K562 (cell line): ENCODE data around the gene SRL. TPM values are rescaled to one million over a fixed set of nuclear protein-coding genes. Genes with fewer than 3 reads are reported as not detected.
A peak's percentile ranks its signal among the peaks of the same experiment; 100 is the strongest.

ENCODE experiments used
- CHCHD3 ChIP-seq: fragments of 250-450 bp; sonication (Bioruptor Pico); IDR thresholded peaks from 2 replicates; pipeline ENCODE4 v2.1.2; 2022; ENCODE audit warnings: mild to moderate bottlenecking
- CSDE1 ChIP-seq, 2 experiments: fragments of 450-650 bp; IDR thresholded peaks; 2 replicates each; pipeline ENCODE4 v1.6.1; 2016; ENCODE audit warnings: mild to moderate bottlenecking in 1 of 2
- E2F3 ChIP-seq: fragments of 250-450 bp; sonication (Bioruptor Pico); IDR thresholded peaks from 2 replicates; pipeline ENCODE4 v1.4.0; 2020; ENCODE audit warnings: mild to moderate bottlenecking
- FOXP1 ChIP-seq: sonication (generic); formaldehyde crosslinking; IDR thresholded peaks from 2 replicates; pipeline ENCODE4 v1.8.0; 2022; ENCODE audit warnings: mild to moderate bottlenecking, missing genetic modification reagents
- MAZ ChIP-seq, 2 experiments: fragments of 450-650 bp in 1 of 2; sonication (generic) in 1 of 2; formaldehyde crosslinking; IDR thresholded peaks in 1 of 2; conservative IDR thresholded peaks in 1 of 2; 2 replicates each; pipeline versions ENCODE4 v1.4.0 to v1.5.0; 2020; ENCODE audit warnings: mild to moderate bottlenecking in 1 of 2, missing genetic modification reagents in 1 of 2
- MCM3 ChIP-seq: fragments of 450-650 bp; IDR thresholded peaks from 2 replicates; pipeline ENCODE4 v1.6.1; 2016
- NFYB ChIP-seq: IDR thresholded peaks from 2 replicates; pipeline ENCODE4 v1.6.1; 2011; ENCODE audit warnings: mild to moderate bottlenecking, moderate library complexity; ENCODE audit not compliant: insufficient read length; ENCODE audit errors: extremely low read depth
- NR3C1 ChIP-seq: sonication (generic); formaldehyde crosslinking; IDR thresholded peaks from 2 replicates; pipeline ENCODE4 v1.8.1; 2022; ENCODE audit warnings: missing genetic modification reagents
- SAFB ChIP-seq: fragments of 200-400 bp; formaldehyde crosslinking; IDR thresholded peaks from 2 replicates; pipeline ENCODE4 v1.6.1; 2017; ENCODE audit warnings: low read depth, low read length, borderline replicate concordance
- SIRT6 ChIP-seq: IDR thresholded peaks from one replicate; pipeline ENCODE4 v1.6.1; 2012; ENCODE audit warnings: low read depth, mild to moderate bottlenecking, control low read depth, inconsistent platforms, low read length, moderate library complexity
- ZNF551 ChIP-seq: fragments of 250-450 bp; sonication (Bioruptor Pico); IDR thresholded peaks from 2 replicates; pipeline ENCODE4 v1.5.0; 2021; ENCODE audit warnings: mild to moderate bottlenecking, moderate library complexity
- polyA plus RNA-seq, 8 experiments: library from polyadenylated mRNA; depleted of rRNA in 4 of 8; stranded (reverse) in 5 of 8; unstranded in 3 of 8; fragments of >200 nt; fragmentation: Nextera tagmentation in 2 of 8; fragmentation: Illumina TruSeq in 1 of 8; extraction: Ambion mirVana in 2 of 8; extraction: Trizol in 1 of 8; gene quantifications; 2 replicates each; pipeline versions ENCODE4 v1.2.1 to v1.2.3, GENCODE V29; 2011 to 2014; ENCODE audit warnings: inconsistent platforms in 1 of 8, missing spikeins in 1 of 8
- total RNA-seq, 7 experiments: library from RNA; depleted of rRNA in 6 of 7; stranded (reverse); fragments of >200 nt in 6 of 7; fragmentation: Illumina TruSeq in 2 of 7; extraction: Trizol in 2 of 7; gene quantifications; 2 replicates each; pipeline versions ENCODE4 v1.2.1 to v1.2.3, GENCODE V29; 2011 to 2021; ENCODE audit warnings: low replicate concordance in 1 of 7
- TF ChIP-seq, protein P1 (sequence below), 2 experiments: fragments of 150-350 bp in 1 of 2; IDR thresholded peaks; 2 replicates each; pipeline ENCODE4 v1.6.1; 2012 to 2016; ENCODE audit warnings: low read depth in 2 of 2, low read length in 2 of 2, mild to moderate bottlenecking in 1 of 2, moderate library complexity in 1 of 2
- TF ChIP-seq, protein P2 (sequence below): sonication (generic); formaldehyde crosslinking; IDR thresholded peaks from 2 replicates; pipeline ENCODE4 v1.8.0; 2023; ENCODE audit warnings: missing genetic modification reagents, mild to moderate bottlenecking, borderline replicate concordance
- TF ChIP-seq, protein P3 (sequence below): fragments of 250-450 bp; sonication (Bioruptor Pico); IDR thresholded peaks from 2 replicates; pipeline ENCODE4 v1.8.0; 2022; ENCODE audit warnings: moderate library complexity, mild to moderate bottlenecking, inconsistent platforms
- TF ChIP-seq, protein P4 (sequence below): fragments of 450-650 bp; IDR thresholded peaks from 2 replicates; pipeline ENCODE4 v1.7.0; 2016; ENCODE audit warnings: borderline replicate concordance

Gene SRL
- total and polyA plus RNA-seq, 9 of the 15 experiments (the other 6 are each of a cell fraction or from before 2014, with no cell fraction given), result 0.01 TPM; not detected in 8

DNA sequence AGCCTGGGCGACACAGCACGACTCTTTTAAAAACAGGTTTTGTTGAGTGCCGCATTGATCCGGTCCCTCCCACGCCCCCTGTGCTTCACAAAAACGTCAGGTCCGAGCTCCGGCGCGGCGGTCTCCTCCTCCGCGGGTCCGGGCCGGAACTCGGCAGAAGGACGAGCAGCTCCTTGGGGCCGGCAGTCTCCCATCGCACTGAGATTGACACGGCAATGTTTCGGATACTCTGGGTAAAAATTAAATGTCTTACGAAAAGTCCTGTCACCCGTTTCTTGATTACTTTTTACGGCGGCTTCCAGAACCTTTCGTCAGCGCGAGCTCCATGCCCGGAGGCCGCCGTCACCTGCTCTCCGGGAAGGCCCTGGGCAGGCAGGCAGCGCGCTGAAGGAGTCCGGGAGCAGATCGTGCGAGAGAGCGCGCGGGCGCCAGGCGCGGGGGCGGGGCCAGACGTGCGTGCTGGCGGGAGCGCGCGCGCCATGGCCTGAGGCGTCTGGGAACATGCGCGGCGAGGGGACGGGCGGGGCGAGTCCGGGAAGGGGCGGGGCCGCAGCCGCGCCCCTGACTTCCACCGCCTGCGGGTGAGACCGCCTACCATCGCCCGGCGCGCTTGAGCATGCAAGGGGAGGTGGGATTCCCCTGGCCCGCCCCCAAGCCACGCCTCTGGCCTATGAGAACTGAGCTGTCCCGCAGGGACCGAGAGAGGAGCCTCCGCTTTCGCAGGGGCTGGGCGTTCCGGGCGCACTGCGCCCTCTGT lies 11.7 kb upstream of the SRL start (continued):
- TF ChIP-seq, protein P1, sequence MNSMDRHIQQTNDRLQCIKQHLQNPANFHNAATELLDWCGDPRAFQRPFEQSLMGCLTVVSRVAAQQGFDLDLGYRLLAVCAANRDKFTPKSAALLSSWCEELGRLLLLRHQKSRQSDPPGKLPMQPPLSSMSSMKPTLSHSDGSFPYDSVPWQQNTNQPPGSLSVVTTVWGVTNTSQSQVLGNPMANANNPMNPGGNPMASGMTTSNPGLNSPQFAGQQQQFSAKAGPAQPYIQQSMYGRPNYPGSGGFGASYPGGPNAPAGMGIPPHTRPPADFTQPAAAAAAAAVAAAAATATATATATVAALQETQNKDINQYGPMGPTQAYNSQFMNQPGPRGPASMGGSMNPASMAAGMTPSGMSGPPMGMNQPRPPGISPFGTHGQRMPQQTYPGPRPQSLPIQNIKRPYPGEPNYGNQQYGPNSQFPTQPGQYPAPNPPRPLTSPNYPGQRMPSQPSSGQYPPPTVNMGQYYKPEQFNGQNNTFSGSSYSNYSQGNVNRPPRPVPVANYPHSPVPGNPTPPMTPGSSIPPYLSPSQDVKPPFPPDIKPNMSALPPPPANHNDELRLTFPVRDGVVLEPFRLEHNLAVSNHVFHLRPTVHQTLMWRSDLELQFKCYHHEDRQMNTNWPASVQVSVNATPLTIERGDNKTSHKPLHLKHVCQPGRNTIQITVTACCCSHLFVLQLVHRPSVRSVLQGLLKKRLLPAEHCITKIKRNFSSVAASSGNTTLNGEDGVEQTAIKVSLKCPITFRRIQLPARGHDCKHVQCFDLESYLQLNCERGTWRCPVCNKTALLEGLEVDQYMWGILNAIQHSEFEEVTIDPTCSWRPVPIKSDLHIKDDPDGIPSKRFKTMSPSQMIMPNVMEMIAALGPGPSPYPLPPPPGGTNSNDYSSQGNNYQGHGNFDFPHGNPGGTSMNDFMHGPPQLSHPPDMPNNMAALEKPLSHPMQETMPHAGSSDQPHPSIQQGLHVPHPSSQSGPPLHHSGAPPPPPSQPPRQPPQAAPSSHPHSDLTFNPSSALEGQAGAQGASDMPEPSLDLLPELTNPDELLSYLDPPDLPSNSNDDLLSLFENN (IDR thresholded peaks at IDR 0.05; ENCODE audit: low read depth in 2 of 2, low read length in 2 of 2), result peak in 1 of 2 experiments; percentile 11; a peak in 1 of 4 replicates
- TF ChIP-seq NR3C1 (CRISPR knock-in tag) (no peak), MCM3 (no peak), CSDE1 (IDR thresholded peaks at IDR 0.05) (0 out of 4 replicates have a peak, but pooled peaks of 1 of the 2 experiments have one; percentile 30), CHCHD3 (no peak), NFYB (no peak), SIRT6 (no peak), FOXP1 (CRISPR knock-in tag) (peak; percentile 42), E2F3 (CRISPR knock-in tag) (no peak), MAZ (CRISPR knock-in tag; conservative IDR thresholded peaks at IDR 0.05 in 1 of 2, IDR thresholded peaks at IDR 0.05 in 1 of 2) (peak; percentile 80 to 86), SAFB (no peak), ZNF551 (CRISPR knock-in tag) (no peak)
- TF ChIP-seq, protein P2, sequence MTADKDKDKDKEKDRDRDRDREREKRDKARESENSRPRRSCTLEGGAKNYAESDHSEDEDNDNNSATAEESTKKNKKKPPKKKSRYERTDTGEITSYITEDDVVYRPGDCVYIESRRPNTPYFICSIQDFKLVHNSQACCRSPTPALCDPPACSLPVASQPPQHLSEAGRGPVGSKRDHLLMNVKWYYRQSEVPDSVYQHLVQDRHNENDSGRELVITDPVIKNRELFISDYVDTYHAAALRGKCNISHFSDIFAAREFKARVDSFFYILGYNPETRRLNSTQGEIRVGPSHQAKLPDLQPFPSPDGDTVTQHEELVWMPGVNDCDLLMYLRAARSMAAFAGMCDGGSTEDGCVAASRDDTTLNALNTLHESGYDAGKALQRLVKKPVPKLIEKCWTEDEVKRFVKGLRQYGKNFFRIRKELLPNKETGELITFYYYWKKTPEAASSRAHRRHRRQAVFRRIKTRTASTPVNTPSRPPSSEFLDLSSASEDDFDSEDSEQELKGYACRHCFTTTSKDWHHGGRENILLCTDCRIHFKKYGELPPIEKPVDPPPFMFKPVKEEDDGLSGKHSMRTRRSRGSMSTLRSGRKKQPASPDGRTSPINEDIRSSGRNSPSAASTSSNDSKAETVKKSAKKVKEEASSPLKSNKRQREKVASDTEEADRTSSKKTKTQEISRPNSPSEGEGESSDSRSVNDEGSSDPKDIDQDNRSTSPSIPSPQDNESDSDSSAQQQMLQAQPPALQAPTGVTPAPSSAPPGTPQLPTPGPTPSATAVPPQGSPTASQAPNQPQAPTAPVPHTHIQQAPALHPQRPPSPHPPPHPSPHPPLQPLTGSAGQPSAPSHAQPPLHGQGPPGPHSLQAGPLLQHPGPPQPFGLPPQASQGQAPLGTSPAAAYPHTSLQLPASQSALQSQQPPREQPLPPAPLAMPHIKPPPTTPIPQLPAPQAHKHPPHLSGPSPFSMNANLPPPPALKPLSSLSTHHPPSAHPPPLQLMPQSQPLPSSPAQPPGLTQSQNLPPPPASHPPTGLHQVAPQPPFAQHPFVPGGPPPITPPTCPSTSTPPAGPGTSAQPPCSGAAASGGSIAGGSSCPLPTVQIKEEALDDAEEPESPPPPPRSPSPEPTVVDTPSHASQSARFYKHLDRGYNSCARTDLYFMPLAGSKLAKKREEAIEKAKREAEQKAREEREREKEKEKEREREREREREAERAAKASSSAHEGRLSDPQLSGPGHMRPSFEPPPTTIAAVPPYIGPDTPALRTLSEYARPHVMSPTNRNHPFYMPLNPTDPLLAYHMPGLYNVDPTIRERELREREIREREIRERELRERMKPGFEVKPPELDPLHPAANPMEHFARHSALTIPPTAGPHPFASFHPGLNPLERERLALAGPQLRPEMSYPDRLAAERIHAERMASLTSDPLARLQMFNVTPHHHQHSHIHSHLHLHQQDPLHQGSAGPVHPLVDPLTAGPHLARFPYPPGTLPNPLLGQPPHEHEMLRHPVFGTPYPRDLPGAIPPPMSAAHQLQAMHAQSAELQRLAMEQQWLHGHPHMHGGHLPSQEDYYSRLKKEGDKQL (CRISPR knock-in tag), result 0 out of 2 replicates have a peak, but pooled peaks have one; percentile 8
- TF ChIP-seq, protein P3, sequence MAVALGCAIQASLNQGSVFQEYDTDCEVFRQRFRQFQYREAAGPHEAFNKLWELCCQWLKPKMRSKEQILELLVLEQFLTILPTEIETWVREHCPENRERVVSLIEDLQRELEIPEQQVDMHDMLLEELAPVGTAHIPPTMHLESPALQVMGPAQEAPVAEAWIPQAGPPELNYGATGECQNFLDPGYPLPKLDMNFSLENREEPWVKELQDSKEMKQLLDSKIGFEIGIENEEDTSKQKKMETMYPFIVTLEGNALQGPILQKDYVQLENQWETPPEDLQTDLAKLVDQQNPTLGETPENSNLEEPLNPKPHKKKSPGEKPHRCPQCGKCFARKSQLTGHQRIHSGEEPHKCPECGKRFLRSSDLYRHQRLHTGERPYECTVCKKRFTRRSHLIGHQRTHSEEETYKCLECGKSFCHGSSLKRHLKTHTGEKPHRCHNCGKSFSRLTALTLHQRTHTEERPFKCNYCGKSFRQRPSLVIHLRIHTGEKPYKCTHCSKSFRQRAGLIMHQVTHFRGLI (CRISPR knock-in tag), result no peak
- TF ChIP-seq, protein P4, sequence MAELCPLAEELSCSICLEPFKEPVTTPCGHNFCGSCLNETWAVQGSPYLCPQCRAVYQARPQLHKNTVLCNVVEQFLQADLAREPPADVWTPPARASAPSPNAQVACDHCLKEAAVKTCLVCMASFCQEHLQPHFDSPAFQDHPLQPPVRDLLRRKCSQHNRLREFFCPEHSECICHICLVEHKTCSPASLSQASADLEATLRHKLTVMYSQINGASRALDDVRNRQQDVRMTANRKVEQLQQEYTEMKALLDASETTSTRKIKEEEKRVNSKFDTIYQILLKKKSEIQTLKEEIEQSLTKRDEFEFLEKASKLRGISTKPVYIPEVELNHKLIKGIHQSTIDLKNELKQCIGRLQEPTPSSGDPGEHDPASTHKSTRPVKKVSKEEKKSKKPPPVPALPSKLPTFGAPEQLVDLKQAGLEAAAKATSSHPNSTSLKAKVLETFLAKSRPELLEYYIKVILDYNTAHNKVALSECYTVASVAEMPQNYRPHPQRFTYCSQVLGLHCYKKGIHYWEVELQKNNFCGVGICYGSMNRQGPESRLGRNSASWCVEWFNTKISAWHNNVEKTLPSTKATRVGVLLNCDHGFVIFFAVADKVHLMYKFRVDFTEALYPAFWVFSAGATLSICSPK, result no peak
